PFSK-1 (cell line): ENCODE data around the gene CDHR5.

ENCODE experiments used
- POLR2AphosphoS5 ChIP-seq: IDR thresholded peaks from 2 replicates; pipeline ENCODE4 v1.6.1; 2012; ENCODE audit warnings: low read depth, mild to moderate bottlenecking, control low read depth, low read length, moderate library complexity
- TAF1 ChIP-seq: IDR thresholded peaks from 2 replicates; pipeline ENCODE4 v1.6.1; 2012; ENCODE audit warnings: low read length, control low read depth, borderline replicate concordance; ENCODE audit not compliant: insufficient read depth
- TF ChIP-seq, protein P1 (sequence below), 2 experiments: IDR thresholded peaks; 2 replicates each; pipeline versions ENCODE4 v1.6.1 to v1.8.0; 2011 to 2012; ENCODE audit warnings: low read depth in 2 of 2, low read length in 2 of 2, control low read depth in 1 of 2, inconsistent platforms in 1 of 2, mild to moderate bottlenecking in 1 of 2, moderate library complexity in 1 of 2; ENCODE audit not compliant: insufficient read depth in 1 of 2

DNA sequence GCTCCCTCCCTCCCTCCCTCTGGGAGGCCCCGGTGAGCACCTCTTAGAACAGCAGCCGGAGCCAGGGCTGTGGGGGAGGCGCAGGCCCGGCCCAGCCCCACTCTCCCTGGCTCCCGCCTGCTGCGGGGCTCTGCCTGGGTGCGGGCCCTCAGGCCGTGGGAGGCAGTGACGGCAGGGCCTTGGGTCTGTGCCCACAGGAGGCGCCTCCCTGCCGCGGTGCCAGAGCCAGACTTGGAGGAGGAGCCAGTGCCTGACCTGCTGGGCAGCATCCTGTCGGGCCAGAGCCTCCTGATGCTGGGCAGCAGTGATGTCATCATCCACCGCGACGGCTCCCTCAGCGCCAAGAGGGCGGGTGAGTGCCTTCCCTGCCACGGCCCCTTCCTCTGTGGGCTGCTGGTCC is 18.5 kb downstream of the CDHR5 start:
- TF ChIP-seq, protein P1, sequence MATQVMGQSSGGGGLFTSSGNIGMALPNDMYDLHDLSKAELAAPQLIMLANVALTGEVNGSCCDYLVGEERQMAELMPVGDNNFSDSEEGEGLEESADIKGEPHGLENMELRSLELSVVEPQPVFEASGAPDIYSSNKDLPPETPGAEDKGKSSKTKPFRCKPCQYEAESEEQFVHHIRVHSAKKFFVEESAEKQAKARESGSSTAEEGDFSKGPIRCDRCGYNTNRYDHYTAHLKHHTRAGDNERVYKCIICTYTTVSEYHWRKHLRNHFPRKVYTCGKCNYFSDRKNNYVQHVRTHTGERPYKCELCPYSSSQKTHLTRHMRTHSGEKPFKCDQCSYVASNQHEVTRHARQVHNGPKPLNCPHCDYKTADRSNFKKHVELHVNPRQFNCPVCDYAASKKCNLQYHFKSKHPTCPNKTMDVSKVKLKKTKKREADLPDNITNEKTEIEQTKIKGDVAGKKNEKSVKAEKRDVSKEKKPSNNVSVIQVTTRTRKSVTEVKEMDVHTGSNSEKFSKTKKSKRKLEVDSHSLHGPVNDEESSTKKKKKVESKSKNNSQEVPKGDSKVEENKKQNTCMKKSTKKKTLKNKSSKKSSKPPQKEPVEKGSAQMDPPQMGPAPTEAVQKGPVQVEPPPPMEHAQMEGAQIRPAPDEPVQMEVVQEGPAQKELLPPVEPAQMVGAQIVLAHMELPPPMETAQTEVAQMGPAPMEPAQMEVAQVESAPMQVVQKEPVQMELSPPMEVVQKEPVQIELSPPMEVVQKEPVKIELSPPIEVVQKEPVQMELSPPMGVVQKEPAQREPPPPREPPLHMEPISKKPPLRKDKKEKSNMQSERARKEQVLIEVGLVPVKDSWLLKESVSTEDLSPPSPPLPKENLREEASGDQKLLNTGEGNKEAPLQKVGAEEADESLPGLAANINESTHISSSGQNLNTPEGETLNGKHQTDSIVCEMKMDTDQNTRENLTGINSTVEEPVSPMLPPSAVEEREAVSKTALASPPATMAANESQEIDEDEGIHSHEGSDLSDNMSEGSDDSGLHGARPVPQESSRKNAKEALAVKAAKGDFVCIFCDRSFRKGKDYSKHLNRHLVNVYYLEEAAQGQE (IDR thresholded peaks at IDR 0.05; ENCODE audit: insufficient read depth in 1 of 2, low read depth in 2 of 2, low read length in 2 of 2) = no peak
- no peak for TF ChIP-seq POLR2AphosphoS5
- no peak for TF ChIP-seq TAF1
